HepG2 (cell line): ENCODE measurements around the gene ZKSCAN1. TPM values are rescaled to one million over a fixed set of nuclear protein-coding genes. Genes with fewer than 3 reads are reported as not detected.

ENCODE experiments used
- ATAC-seq: fragments of 200-7000 bp; cut with Tn5 transposase; 3 replicates; pipeline ENCODE4 v1.9.1; 2020; ENCODE audit warnings: mild to moderate bottlenecking, moderate library complexity
- BruUV-seq: library from RNA; stranded (reverse); fragments of 400-500 nt; replicated peaks from 2 replicates; lab custom pipeline; 2021; lab: Mats Ljungman, UMichigan
- CTCF ChIA-PET: fragments of 300-600 bp; formaldehyde crosslinking; extraction: SDS; loops from one replicate; lab custom pipeline; 2021; ENCODE audit warnings: low total read pairs, inconsistent platforms, low intra/inter-chr PET ratio; lab: Yijun Ruan, JAX
- POLR2A ChIA-PET: fragments of 350-600 bp; sonication (Branson Sonifier 250); formaldehyde crosslinking; loops from one replicate; lab custom pipeline; 2020; ENCODE audit warnings: antibody characterized with exemption, inconsistent platforms; lab: Yijun Ruan, JAX
- DNase-seq: peaks from one replicate; pipeline ENCODE4 v3.0.0-alpha.2; 2015; ENCODE audit warnings: low spot score
- FAIRE-seq: peaks from 3 replicates; lab custom pipeline; 2011; peaks lifted over from hg19 to GRCh38; lab: Jason Lieb, UNC
- H2AFZ ChIP-seq: one replicate; pipeline ENCODE4 v1.6.1; 2011; ENCODE audit warnings: low read length, inconsistent platforms
- H3K27ac ChIP-seq: fragments of 300-600 bp; 3 replicates; pipeline ENCODE4 v1.8.0; 2011; ENCODE audit warnings: mixed run types, mild to moderate bottlenecking, mixed read lengths, low read length, inconsistent platforms; ENCODE audit not compliant: insufficient read depth; ENCODE audit errors: extremely low read length
- H3K27me3 ChIP-seq, 2 experiments: fragments of 200-600 bp in 1 of 2; 2 replicates in 1 of 2; 3 replicates in 1 of 2; pipeline versions ENCODE4 v1.6.0 to v1.8.0; 2011; ENCODE audit warnings: low read length in 2 of 2, mild to moderate bottlenecking in 2 of 2, moderate library complexity in 2 of 2, inconsistent platforms in 1 of 2; ENCODE audit not compliant: insufficient read depth in 2 of 2, control insufficient read depth in 1 of 2
- H3K36me3 ChIP-seq, 2 experiments: fragments of 200-600 bp in 1 of 2; replicated peaks in 1 of 2; 2 replicates in 1 of 2; 3 replicates in 1 of 2; pipeline versions ENCODE4 v1.5.1 to v1.8.0; 2011; ENCODE audit warnings: low read length in 2 of 2, inconsistent platforms in 1 of 2; ENCODE audit not compliant: insufficient read depth in 2 of 2, control insufficient read depth in 1 of 2
- H3K4me1 ChIP-seq: 2 replicates; pipeline ENCODE4 v1.5.1; 2012; ENCODE audit warnings: low read length, inconsistent platforms; ENCODE audit not compliant: insufficient read depth
- H3K4me2 ChIP-seq: 2 replicates; pipeline ENCODE4 v1.6.0; 2011; ENCODE audit warnings: low read depth, low read length, inconsistent platforms
- H3K4me3 ChIP-seq, 3 experiments: fragments of 200-600 bp in 1 of 3; sonication (generic), shearing (Covaris generic) in 1 of 3; replicated peaks in 1 of 3; 2 replicates each; pipeline ENCODE4 v1.5.1; 2011 to 2016; ENCODE audit warnings: low read length in 3 of 3, inconsistent platforms in 2 of 3, low read depth in 2 of 3, mild to moderate bottlenecking in 2 of 3, control low read depth in 1 of 3, mixed read lengths in 1 of 3; ENCODE audit not compliant: insufficient read depth in 1 of 3
- H3K79me2 ChIP-seq: one replicate; pipeline ENCODE4 v1.6.1; 2011; ENCODE audit warnings: low read length, inconsistent platforms; ENCODE audit not compliant: insufficient read depth
- H3K9ac ChIP-seq: 2 replicates; pipeline ENCODE4 v1.6.0; 2011; ENCODE audit warnings: mild to moderate bottlenecking, low read depth, low read length, inconsistent platforms; ENCODE audit not compliant: insufficient read depth
- H3K9me3 ChIP-seq: 2 replicates; pipeline ENCODE4 v1.5.1; 2012; ENCODE audit warnings: mild to moderate bottlenecking, low read length
- H4K20me1 ChIP-seq: 2 replicates; pipeline ENCODE4 v1.6.0; 2011; ENCODE audit warnings: inconsistent platforms, mild to moderate bottlenecking, low read length, moderate library complexity; ENCODE audit not compliant: insufficient read depth
- CBX2 ChIP-seq, 2 experiments: fragments of 200-600 bp in 1 of 2; sonication (generic); formaldehyde crosslinking in 1 of 2; IDR thresholded peaks; 2 replicates each; pipeline versions ENCODE4 v1.7.0 to v1.8.1; 2018 to 2022; ENCODE audit warnings: low read depth in 2 of 2, low read length in 1 of 2, mild to moderate bottlenecking in 1 of 2, missing genetic modification reagents in 1 of 2
- CHCHD3 ChIP-seq: sonication (generic); formaldehyde crosslinking; IDR thresholded peaks from 2 replicates; pipeline ENCODE4 v1.8.0; 2022; ENCODE audit warnings: mild to moderate bottlenecking, missing genetic modification reagents, moderate library complexity
- NONO ChIP-seq, 2 experiments: fragments of 450-650 bp in 1 of 2; sonication (generic) in 1 of 2; formaldehyde crosslinking in 1 of 2; IDR thresholded peaks in 1 of 2; conservative IDR thresholded peaks in 1 of 2; 2 replicates each; pipeline versions ENCODE4 v1.6.1 to v1.8.0; 2017 to 2022; ENCODE audit warnings: mild to moderate bottlenecking in 1 of 2, missing genetic modification reagents in 1 of 2, moderate library complexity in 1 of 2
- SUZ12 ChIP-seq: fragments of 150-350 bp; IDR thresholded peaks from 2 replicates; pipeline ENCODE4 v1.6.1; 2014; ENCODE audit warnings: low read depth, low read length
- U2AF1 ChIP-seq: fragments of 200-400 bp; formaldehyde crosslinking; optimal IDR thresholded peaks from 2 replicates; pipeline ENCODE3; 2017; ENCODE audit warnings: mild to moderate bottlenecking, low read depth, low read length
- ZNF143 ChIP-seq: sonication (generic); formaldehyde crosslinking; IDR thresholded peaks from 2 replicates; pipeline ENCODE4 v1.4.0; 2020; ENCODE audit warnings: missing genetic modification reagents
- ZNF530 ChIP-seq: sonication (generic); formaldehyde crosslinking; IDR thresholded peaks from 2 replicates; pipeline ENCODE4 v1.5.0; 2020; ENCODE audit warnings: low read depth, mild to moderate bottlenecking, missing genetic modification reagents
- ZNF614 ChIP-seq: IDR thresholded peaks from 2 replicates; pipeline ENCODE4 v1.6.1; 2018; ENCODE audit warnings: missing biosample characterization, missing genetic modification reagents, inconsistent platforms, borderline replicate concordance
- ZNF75D ChIP-seq: sonication (generic); formaldehyde crosslinking; IDR thresholded peaks from 2 replicates; pipeline ENCODE4 v1.8.1; 2023; ENCODE audit warnings: missing genetic modification reagents, mild to moderate bottlenecking, borderline replicate concordance
- WGBS: methylation state at CpG from one replicate; pipeline ENCODE4 v1.1.6; 2017; ENCODE audit warnings: low lambda C conversion rate; 5-methylcytosine and 5-hydroxymethylcytosine counted together
- in situ Hi-C: cut with HindIII; loops from 2 replicates; pipeline ENCODE4 v1.10.0; 2017; ENCODE audit warnings: low pct_unique_long_range_greater_than_20kb; ENCODE audit not compliant: extremely low pct_ligation_motif_present
- intact Hi-C: fragments of 100-400 bp; cut with micrococcal nuclease; formaldehyde crosslinking; loops from one replicate; pipeline ENCODE4 v1.10.0; 2022; ENCODE audit not compliant: unreplicated experiment
- polyA plus RNA-seq, 8 experiments: library from polyadenylated mRNA; depleted of rRNA in 3 of 8; stranded (reverse) in 7 of 8; unstranded in 1 of 8; fragments of >200 nt; fragmentation: Illumina TruSeq in 4 of 8; extraction: Trizol in 4 of 8; gene quantifications; 2 replicates each; pipeline versions ENCODE4 v1.2.1 to v1.2.3, GENCODE V29; 2011 to 2016; ENCODE audit warnings: low read depth in 4 of 8, missing spikeins in 1 of 8, mixed read lengths in 1 of 8; ENCODE audit not compliant: insufficient read depth in 1 of 8
- total RNA-seq, 5 experiments: library from RNA; depleted of rRNA; stranded (reverse); fragments of >200 nt; fragmentation: Illumina TruSeq; extraction: Trizol; gene quantifications; 2 replicates each; pipeline ENCODE4 v1.2.3, GENCODE V29; 2016; ENCODE audit warnings: low read depth in 1 of 5
- TF ChIP-seq, protein P1 (sequence below): sonication (generic); formaldehyde crosslinking; IDR thresholded peaks from 2 replicates; pipeline ENCODE4 v1.9.0; 2022; ENCODE audit warnings: missing genetic modification reagents, mild to moderate bottlenecking, borderline replicate concordance
- TF ChIP-seq, protein P2 (sequence below): sonication (generic); formaldehyde crosslinking; IDR thresholded peaks from 2 replicates; pipeline ENCODE4 v1.4.0; 2020; ENCODE audit warnings: missing genetic modification reagents

ZKSCAN1 gene
- total and polyA plus RNA-seq, 2 of the 13 experiments (the other 11 are each of a cell fraction or from before 2014, with no cell fraction given) = 46.4 to 60.6 TPM

DNA sequence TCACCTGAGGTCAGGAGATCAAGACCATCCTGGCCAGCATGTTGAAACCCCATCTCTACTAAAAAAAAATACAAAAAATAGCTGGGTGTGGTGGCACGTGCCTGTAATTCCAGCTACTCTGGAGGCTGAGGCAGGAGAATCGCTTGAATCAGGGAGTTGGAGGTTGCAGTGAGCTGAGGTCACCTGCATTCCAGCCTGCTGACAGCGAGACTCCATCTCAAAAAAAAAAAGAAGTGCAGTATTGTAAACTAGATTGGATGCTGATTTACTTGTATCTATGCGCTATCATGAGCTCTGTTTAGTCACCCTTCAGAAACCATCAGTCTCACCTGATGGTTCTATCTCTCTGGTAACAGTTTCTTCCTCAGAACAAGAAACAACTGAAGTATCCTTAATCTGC lies 48.0 kb downstream of the ZKSCAN1 start:
- FAIRE-seq = no peak
- in situ Hi-C loops = no loop called here
- WGBS = 99% methylated on average over 4 of the region's 4 CpGs
- no peak overlapping the region for H3K4me2 ChIP-seq
- no peaks in the 10 kb centered on the region for H3K79me2 ChIP-seq
- DNase-seq = no peak
- H3K9ac ChIP-seq = no peak overlapping the region
- H3K4me1 ChIP-seq = peaks cover 14% of the 10 kb centered on the region
- no peaks in the 10 kb centered on the region for H3K9me3 ChIP-seq
- no peak overlapping the region for H3K4me3 ChIP-seq
- ChIA-PET POLR2A (interaction anchor here (1.5 to 1.6 kb wide), 2 partner anchors 10 to 16 kb away, joined by 4 to 7 read pairs; no protein-coding TSS in a partner anchor), CTCF (no interaction called here)
- no peak overlapping the region for H3K27ac ChIP-seq
- intact Hi-C loops = no loop called here
- H3K36me3 ChIP-seq = peaks cover 7 to 30% of the 10 kb centered on the region in 2 experiments
- TF ChIP-seq SUZ12 (no peak), U2AF1 (no peak), ZNF143 (CRISPR knock-in tag) (no peak), ZNF530 (CRISPR knock-in tag) (no peak), CHCHD3 (CRISPR knock-in tag) (no peak), NONO (IDR thresholded peaks at IDR 0.05) (no peak), NONO (CRISPR knock-in tag; conservative IDR thresholded peaks at IDR 0.05) (no peak), CBX2 (IDR thresholded peaks at IDR 0.05; ENCODE audit: low read depth, low read length) (no peak), CBX2 (CRISPR knock-in tag; IDR thresholded peaks at IDR 0.05; ENCODE audit: low read depth) (no peak), ZNF75D (CRISPR knock-in tag) (no peak), ZNF614 (CRISPR knock-in tag) (no peak)
- TF ChIP-seq, protein P1, sequence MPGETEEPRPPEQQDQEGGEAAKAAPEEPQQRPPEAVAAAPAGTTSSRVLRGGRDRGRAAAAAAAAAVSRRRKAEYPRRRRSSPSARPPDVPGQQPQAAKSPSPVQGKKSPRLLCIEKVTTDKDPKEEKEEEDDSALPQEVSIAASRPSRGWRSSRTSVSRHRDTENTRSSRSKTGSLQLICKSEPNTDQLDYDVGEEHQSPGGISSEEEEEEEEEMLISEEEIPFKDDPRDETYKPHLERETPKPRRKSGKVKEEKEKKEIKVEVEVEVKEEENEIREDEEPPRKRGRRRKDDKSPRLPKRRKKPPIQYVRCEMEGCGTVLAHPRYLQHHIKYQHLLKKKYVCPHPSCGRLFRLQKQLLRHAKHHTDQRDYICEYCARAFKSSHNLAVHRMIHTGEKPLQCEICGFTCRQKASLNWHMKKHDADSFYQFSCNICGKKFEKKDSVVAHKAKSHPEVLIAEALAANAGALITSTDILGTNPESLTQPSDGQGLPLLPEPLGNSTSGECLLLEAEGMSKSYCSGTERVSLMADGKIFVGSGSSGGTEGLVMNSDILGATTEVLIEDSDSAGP = no peak
- TF ChIP-seq, protein P2, sequence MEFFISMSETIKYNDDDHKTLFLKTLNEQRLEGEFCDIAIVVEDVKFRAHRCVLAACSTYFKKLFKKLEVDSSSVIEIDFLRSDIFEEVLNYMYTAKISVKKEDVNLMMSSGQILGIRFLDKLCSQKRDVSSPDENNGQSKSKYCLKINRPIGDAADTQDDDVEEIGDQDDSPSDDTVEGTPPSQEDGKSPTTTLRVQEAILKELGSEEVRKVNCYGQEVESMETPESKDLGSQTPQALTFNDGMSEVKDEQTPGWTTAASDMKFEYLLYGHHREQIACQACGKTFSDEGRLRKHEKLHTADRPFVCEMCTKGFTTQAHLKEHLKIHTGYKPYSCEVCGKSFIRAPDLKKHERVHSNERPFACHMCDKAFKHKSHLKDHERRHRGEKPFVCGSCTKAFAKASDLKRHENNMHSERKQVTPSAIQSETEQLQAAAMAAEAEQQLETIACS (CRISPR knock-in tag) = no peak
- H3K27me3 ChIP-seq = no peaks in the 10 kb centered on the region
- no TSS peak for BruUV-seq
- no peaks in the 10 kb centered on the region for H4K20me1 ChIP-seq
- H2AFZ ChIP-seq = no peak overlapping the region
- ATAC-seq = no peak
